GM23338 (cell line): ENCODE measurements around the gene CACNB1.

ENCODE experiments used
- CTCF ChIP-seq, 2 experiments: fragments of 200-600 bp in 1 of 2; sonication (generic) in 1 of 2; conservative IDR thresholded peaks; 2 replicates each; pipeline versions ENCODE4 v1.5.1 to v1.6.1; 2016 to 2017; ENCODE audit warnings: antibody characterized with exemption in 2 of 2, low read depth in 2 of 2, mild to moderate bottlenecking in 2 of 2, moderate library complexity in 1 of 2
- ETS1 ChIP-seq: IDR thresholded peaks from 2 replicates; pipeline ENCODE4 v1.6.1; 2016; ENCODE audit warnings: antibody characterized with exemption
- EZH2 ChIP-seq: fragments of 200-600 bp; sonication (generic); IDR thresholded peaks from one replicate; pipeline ENCODE4 v1.8.0; 2017; ENCODE audit warnings: antibody characterized with exemption, mild to moderate bottlenecking, low read depth; ENCODE audit not compliant: unreplicated experiment
- EZH2phosphoT487 ChIP-seq: fragments of 200-600 bp; sonication (generic); IDR thresholded peaks from one replicate; pipeline ENCODE4 v1.8.1; 2018; ENCODE audit warnings: antibody characterized with exemption; ENCODE audit not compliant: unreplicated experiment
- JUNB ChIP-seq: IDR thresholded peaks from one replicate; pipeline ENCODE4 v1.6.1; 2016; ENCODE audit warnings: antibody characterized with exemption; ENCODE audit not compliant: unreplicated experiment
- NANOG ChIP-seq: IDR thresholded peaks from 2 replicates; pipeline ENCODE4 v1.6.1; 2016; ENCODE audit warnings: antibody characterized with exemption, borderline replicate concordance
- POLR2AphosphoS5 ChIP-seq: IDR thresholded peaks from 2 replicates; pipeline ENCODE4 v1.6.1; 2016; ENCODE audit warnings: antibody characterized with exemption, low read depth
- REST ChIP-seq: IDR thresholded peaks from one replicate; pipeline ENCODE4 v1.6.1; 2018; ENCODE audit warnings: antibody characterized with exemption; ENCODE audit not compliant: unreplicated experiment
- ZNF331 ChIP-seq: fragments of 250-450 bp; sonication (Bioruptor Pico); IDR thresholded peaks from 2 replicates; pipeline ENCODE4 v1.5.0; 2020; ENCODE audit warnings: low read depth, mild to moderate bottlenecking, moderate library complexity
- ZNF462 ChIP-seq: fragments of 250-450 bp; sonication (Bioruptor Pico); IDR thresholded peaks from 2 replicates; pipeline ENCODE4 v1.5.0; 2020; ENCODE audit warnings: mild to moderate bottlenecking, moderate library complexity

GRCh38 chr17:39222866-39223834 lies 25.7 kb upstream of the CACNB1 start:
- TF ChIP-seq EZH2 (no peak), CTCF (conservative IDR thresholded peaks at IDR 0.05; ENCODE audit: low read depth in 2 of 2) (no peak), POLR2AphosphoS5 (no peak), REST (no peak), JUNB (no peak), EZH2phosphoT487 (no peak), ETS1 (no peak), NANOG (no peak), ZNF462 (no peak), ZNF331 (CRISPR knock-in tag) (no peak)
